Stimulated activated naive CD8-positive, alpha-beta T cell treated with anti-CD3 and anti-CD28 coated beads, Interleukin-15, Interleukin-2, amounts not matched to agents 100 ng/mL and 50 ng/mL, for 24 hours (primary cell): ENCODE data around the gene TTC9C.
"Not testable (repeated sequence)": the region's sequence is repeated elsewhere in the genome, so short reads cannot be mapped to it uniquely, and the experiment has no call there.

Source experiments
- H3K27ac Mint-ChIP-seq: one replicate; pipeline ENCODE4 v1.8.0; 2021; ENCODE audit warnings: mild to moderate bottlenecking, mixed read lengths
- H3K27me3 Mint-ChIP-seq: one replicate; pipeline ENCODE4 v1.8.0; 2021; ENCODE audit warnings: mixed read lengths
- H3K36me3 Mint-ChIP-seq: one replicate; pipeline ENCODE4 v1.8.0; 2021; ENCODE audit warnings: low read depth, mixed read lengths
- H3K4me1 Mint-ChIP-seq: one replicate; pipeline ENCODE4 v1.8.0; 2021; ENCODE audit warnings: low read depth, mixed read lengths
- H3K4me3 Mint-ChIP-seq: one replicate; pipeline ENCODE4 v1.8.0; 2021; ENCODE audit warnings: mild to moderate bottlenecking, mixed read lengths
- H3K9me3 Mint-ChIP-seq: one replicate; pipeline ENCODE4 v1.8.0; 2021; ENCODE audit warnings: mixed read lengths

The TTC9C gene

DNA sequence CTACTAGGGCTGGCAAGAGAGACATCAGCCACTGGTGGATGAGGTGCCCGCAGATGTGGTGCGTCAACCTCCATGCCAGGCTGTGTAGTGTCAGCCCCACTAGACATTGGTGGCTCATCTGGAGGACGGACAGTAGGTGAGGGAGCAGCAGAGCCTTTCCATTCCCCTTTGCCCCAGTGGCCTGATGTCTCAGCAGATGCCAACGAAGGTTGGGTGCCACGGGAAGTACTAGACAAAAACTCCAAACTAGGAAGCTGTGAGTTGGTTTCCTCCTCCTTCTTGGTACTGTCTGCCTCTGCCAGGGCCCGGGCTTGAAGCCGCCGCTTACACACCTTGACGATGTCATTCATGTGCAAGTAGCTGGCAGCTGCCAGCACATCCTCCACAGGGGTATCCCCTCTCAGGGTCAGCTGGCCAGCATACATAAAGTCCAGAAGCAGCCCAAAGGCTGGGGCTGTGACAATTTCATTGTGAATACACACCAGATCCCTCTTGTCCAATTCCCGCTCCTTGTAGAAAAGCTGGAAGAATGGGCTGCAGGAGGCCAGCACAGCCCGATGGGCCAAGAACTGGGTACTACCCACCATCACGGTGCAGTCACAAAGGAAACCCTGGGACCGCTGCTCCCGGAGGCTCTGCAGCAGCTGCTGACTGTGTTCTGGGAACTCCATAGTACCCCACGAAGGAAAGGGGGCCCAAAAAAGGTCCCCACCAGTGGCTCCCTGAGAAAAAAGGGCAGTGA is 24.9 kb downstream of the TTC9C start:
- H3K4me3 Mint-ChIP-seq = peak overlapping the region; percentile 99

DNA sequence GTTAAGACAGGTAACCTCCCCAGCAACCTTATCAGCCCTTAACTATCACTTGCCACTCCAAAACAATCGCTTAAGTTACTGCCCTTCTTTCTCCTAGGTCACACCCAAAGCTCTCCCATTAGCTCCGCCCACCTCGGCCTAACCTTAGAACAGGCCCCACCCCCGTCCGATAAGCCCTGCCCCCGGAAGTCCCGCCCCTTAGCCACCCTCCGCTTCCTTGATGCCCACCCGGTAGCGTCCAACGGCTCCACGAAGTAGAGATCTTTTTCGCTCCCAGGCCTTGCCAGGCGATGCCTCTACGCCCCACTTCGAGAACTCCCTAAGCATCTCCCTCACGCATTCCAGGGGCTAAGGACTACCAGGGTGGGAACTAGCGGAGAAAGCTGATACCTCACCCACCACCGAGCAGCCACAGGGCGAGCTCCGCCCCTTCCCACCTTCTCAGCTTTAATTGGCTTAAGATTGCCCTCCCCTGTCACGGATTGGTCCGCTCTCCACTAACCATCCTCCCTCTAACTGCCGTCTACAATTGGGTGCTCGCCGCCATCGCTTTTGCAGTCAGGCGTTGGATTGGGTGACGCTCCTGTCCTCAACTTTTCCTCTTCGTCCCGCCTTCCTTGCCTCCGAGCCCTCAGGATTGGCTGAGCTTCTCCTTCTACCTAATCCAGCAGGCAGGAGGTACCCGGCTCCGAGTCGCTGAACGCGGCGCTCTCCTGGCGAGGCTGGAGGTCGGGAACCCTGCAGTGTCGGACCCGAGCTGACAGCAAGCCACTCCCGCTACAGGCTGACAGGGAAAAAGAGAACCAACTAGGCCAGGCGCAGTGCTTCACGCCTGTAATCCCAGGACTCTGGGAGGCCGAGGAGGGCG is 25.7 kb downstream of the TTC9C start, which contains the start of gene ZBTB3:
Gene ZBTB3, minus strand, starts transcription at position 425 of the 868 bp plus-strand sequence. CDS start 496 bp downstream, outside the sequence.
- Mint-ChIP-seq H3K36me3 (peaks cover 5% of the 10 kb centered on the region), H3K4me3 (peak within 1 kb of the TSS; percentile 99), H3K4me1 (peaks cover 32% of the 10 kb centered on the region)

More for the DNA sequence above, 24.9 kb downstream of the TTC9C start:
- Mint-ChIP-seq H3K4me1 (peaks cover 35% of the 10 kb centered on the region), H3K9me3 (no peaks in the 10 kb centered on the region), H3K36me3 (peaks cover 5% of the 10 kb centered on the region), H3K27ac (peak overlapping the region; percentile 98), H3K27me3 (no peaks in the 10 kb centered on the region)

DNA sequence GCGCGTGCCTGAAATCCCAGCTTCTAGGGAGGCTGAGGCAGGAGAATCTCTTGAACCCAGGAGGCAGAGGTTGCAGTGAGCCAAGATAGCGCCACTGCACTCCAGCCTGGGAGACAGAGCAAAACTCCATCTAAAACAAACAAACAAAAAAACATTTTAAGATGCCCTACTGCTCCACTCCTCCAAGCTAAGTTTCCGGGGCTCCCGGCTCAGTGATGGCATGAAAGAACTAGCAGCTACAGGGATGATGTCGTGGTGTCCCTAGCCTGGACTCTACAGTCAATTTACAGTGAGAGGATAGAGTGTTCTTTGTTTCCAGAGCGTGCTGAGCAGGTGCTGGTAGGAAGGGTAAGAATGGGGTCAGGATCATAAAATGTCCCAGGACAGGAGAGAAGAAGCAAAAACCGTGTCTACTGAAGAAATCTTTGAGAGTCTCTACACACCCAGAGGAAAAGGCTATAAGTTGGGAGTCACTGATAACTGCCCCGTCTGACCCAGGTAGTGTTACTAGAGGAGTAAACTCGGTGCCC is 26.9 kb downstream of the TTC9C start:
- no peaks in the 10 kb centered on the region for H3K9me3 Mint-ChIP-seq
- peak overlapping the region; percentile 99 for H3K4me3 Mint-ChIP-seq
- no peak overlapping the region for H3K27ac Mint-ChIP-seq
- peaks cover 5% of the 10 kb centered on the region for H3K36me3 Mint-ChIP-seq
- H3K27me3 Mint-ChIP-seq = no peaks in the 10 kb centered on the region
- peaks cover 25% of the 10 kb centered on the region for H3K4me1 Mint-ChIP-seq

More for the DNA sequence above, 25.7 kb downstream of the TTC9C start, which contains the start of gene ZBTB3:
- no peaks in the 10 kb centered on the region for H3K27me3 Mint-ChIP-seq
- no peaks in the 10 kb centered on the region for H3K9me3 Mint-ChIP-seq
- peak within 1 kb of the TSS; percentile 98 for H3K27ac Mint-ChIP-seq

DNA sequence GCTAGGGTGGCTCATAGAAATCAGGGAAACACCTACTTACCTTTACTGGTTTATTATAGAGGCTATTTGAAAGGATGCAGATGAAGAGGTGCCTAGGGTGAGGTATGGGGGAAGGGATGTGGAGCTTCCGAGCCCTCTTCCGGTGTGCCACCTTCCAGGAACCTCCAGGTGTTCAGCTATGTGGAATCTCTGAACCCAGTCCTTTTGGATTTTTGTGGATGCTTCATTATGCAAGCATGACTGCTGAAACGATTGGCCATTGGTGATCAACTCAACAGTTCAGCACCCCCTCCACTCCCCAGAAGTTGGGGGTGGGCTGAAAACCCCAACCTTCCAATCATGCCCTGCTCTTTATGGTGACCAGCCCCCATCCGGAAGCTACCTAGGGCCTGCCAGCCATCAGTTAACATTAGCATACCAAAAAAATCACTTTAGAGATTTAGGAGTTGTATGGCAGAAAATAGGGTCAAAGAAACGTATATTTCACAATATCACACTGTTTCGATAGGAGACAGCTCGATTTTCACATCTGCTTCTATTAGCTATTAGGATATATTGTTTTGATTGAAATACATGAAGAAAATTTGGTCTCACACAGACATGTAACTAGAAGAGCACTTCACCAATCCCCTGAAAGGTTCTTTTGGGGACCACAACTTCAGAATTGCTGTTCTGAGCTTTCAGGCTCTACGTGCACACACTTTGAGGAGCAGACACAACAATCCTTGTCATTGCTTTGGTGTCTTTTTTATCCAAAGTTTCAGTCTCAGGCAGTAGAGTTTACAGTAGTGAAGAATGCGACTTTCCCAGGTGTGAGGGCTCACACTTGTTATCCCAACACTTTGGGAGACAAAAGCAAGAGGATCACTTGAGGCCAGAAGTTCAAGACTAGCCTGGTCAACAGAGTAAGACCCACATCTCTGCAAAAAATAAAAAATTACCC is 29.8 kb downstream of the TTC9C start:
- Mint-ChIP-seq H3K4me3 (no peak overlapping the region), H3K9me3 (no peaks in the 10 kb centered on the region), H3K27ac (no peak overlapping the region)

DNA sequence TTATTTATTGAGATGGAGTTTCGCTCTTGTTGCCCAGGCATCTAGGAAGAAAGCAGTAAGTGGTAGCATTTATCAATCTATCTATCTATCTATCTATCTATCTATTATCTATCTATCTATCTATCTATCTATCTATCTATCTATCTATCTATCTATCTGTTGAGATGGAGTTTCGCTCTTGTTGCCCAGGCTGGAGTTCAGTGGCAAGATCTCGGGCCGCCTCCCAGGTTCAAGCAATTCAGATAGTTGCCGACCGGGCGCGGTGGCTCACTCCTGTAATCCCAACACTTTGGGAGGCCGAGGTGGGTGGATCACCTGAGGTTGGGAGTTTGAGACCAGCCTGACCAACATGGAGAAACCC is 32.6 kb downstream of the TTC9C start:
- Mint-ChIP-seq H3K36me3 (peaks cover 27% of the 10 kb centered on the region), H3K4me1 (peaks cover 23% of the 10 kb centered on the region), H3K4me3 (peak overlapping the region; percentile 99), H3K27ac (peak overlapping the region; percentile 75)
- not testable (repeated sequence) for H3K9me3 Mint-ChIP-seq, H3K27me3 Mint-ChIP-seq

More for the DNA sequence above, 29.8 kb downstream of the TTC9C start:
- Mint-ChIP-seq H3K4me1 (peaks cover 28% of the 10 kb centered on the region), H3K27me3 (no peaks in the 10 kb centered on the region), H3K36me3 (peaks cover 12% of the 10 kb centered on the region)

DNA sequence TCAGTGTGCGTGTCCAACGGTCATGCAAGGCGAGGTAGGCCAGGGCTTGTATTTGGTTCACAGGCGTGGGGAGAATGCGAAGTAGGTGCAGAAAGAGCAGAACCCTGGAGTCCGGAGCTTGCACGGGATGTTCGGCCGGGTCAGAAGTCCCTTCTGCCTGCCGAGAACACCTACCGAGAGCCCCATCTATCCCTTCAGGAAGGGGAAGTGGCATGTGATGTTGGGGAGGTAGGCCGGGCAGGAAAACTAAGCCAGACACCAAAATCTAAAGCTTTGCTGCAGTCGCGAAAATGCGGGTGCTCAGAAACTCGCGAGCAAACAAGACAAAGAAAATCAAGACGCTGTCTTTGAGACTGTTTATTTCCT is 42.5 kb downstream of the TTC9C start:
- Mint-ChIP-seq H3K4me1 (peaks cover 28% of the 10 kb centered on the region), H3K36me3 (peaks cover 13% of the 10 kb centered on the region), H3K27me3 (no peaks in the 10 kb centered on the region), H3K4me3 (peak overlapping the region; percentile 88), H3K9me3 (no peaks in the 10 kb centered on the region), H3K27ac (peak overlapping the region; percentile 94)

DNA sequence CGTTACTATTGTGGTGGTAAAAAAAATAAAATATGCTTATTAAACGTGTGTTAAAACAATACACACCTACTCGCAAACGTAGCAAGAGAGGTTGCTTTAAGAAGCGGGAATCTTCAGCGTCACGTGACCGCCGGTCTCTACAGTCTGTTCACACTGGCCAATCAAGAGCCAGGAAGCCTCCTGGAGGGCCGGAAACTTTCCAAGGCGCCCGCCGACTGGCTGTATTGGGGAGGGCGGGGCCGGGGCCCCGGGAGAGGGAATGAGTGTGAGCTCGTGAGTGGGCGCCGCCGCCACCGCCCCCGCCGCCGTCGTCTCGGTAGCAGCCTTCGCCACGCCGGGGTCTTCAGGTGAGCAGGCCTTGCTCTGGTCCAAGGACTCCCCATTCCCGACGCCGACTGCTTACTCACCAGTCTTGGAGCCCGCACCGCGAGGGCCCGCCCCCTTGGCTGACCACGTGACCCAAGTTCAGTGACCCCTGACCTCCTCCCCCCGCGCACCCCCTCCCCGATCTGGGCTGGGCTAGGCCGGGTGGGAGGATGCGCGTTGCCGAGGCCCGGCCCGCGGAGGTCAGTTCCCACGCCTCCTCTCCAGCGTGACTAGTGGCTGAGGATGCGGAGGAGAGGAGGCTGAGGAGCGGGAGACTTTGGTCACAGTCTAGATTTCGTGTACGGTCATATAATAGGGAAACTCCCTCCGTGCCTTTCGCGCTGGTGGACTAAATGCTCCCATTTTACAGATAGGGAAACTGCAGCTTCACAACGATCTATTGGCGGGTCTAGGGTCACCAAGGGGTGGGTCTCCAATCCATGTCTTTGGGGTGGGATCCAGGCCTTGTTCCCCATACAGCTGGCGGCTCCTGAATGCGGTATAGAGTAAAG is 43.1 kb downstream of the TTC9C start, which contains the start of gene TAF6L:
Gene TAF6L, plus strand, starts transcription at position 253 of the 878 bp plus-strand sequence. CDS start 4,388 bp downstream, outside the sequence.
- Mint-ChIP-seq H3K27ac (peak within 1 kb of the TSS; percentile 94), H3K36me3 (peaks cover 13% of the 10 kb centered on the region), H3K4me1 (peaks cover 28% of the 10 kb centered on the region), H3K9me3 (no peaks in the 10 kb centered on the region), H3K27me3 (no peaks in the 10 kb centered on the region), H3K4me3 (peak within 1 kb of the TSS; percentile 88)

DNA sequence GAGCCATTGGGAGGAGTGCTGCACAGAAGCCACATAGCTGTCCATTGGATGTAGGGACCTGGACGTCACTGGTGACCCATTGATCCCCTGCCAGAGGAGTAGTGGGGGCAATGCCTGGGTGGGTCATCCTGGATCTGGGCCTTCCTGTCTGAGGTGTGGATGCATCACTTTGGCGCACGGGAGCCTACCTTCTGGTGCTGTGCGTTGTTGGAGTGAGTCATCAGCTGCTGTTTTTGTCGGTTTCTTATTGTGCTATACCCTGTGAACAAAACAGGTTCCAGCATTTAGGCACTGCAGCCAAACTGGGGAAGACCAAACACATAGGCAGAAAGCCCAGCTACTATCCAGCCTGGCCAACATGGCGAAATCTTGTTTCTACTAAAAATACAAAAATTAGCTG is 46.1 kb downstream of the TTC9C start:
- Mint-ChIP-seq H3K4me1 (peaks cover 41% of the 10 kb centered on the region), H3K27ac (no peak overlapping the region), H3K4me3 (no peak overlapping the region), H3K9me3 (no peaks in the 10 kb centered on the region), H3K27me3 (no peaks in the 10 kb centered on the region), H3K36me3 (peaks cover 21% of the 10 kb centered on the region)

DNA sequence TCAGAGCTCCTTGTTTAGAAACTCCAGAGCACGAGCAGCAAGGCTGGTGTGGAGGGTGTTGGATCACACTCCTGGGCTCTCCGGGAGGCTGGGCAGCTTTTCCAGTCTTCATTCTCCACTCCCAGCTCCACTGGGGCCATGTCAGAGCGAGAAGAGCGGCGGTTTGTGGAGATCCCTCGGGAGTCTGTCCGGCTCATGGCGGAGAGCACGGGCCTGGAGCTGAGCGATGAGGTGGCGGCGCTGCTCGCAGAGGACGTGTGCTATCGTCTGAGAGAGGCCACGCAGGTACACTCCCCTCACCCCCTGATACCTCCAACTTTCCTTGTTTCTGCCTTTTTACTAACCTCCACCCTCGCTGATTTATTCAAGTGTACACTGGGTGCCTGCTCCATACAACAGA is 47.4 kb downstream of the TTC9C start:
- no peak overlapping the region for H3K4me3 Mint-ChIP-seq
- H3K27me3 Mint-ChIP-seq = no peaks in the 10 kb centered on the region
- peaks cover 21% of the 10 kb centered on the region for H3K36me3 Mint-ChIP-seq
- peaks cover 29% of the 10 kb centered on the region for H3K4me1 Mint-ChIP-seq
- no peak overlapping the region for H3K27ac Mint-ChIP-seq
- H3K9me3 Mint-ChIP-seq = no peaks in the 10 kb centered on the region

DNA sequence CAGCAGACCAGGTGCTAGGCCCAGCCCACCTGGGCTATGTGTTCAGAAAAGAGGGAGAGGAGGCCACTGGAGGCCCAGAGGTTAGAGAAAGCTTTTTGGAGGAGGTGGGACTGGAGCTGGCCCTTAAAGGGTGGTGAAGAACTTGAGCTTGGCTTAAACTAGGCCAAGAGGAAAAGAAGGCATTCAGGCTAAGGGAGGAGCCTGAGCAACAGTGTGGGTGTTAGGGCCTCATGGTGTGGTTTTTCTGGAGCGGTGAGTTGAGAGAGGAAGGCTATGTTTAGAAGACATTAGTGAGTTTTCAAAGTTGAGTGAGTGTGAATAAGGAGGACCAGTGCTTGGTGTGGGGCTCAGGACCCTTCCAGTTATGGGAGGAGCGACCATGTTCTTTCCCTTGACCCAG is 49.1 kb downstream of the TTC9C start:
- peaks cover 21% of the 10 kb centered on the region for H3K4me1 Mint-ChIP-seq
- no peaks in the 10 kb centered on the region for H3K9me3 Mint-ChIP-seq
- no peak overlapping the region for H3K4me3 Mint-ChIP-seq
- H3K27ac Mint-ChIP-seq = peak overlapping the region; percentile 75
- H3K36me3 Mint-ChIP-seq = peaks cover 21% of the 10 kb centered on the region
- no peaks in the 10 kb centered on the region for H3K27me3 Mint-ChIP-seq

DNA sequence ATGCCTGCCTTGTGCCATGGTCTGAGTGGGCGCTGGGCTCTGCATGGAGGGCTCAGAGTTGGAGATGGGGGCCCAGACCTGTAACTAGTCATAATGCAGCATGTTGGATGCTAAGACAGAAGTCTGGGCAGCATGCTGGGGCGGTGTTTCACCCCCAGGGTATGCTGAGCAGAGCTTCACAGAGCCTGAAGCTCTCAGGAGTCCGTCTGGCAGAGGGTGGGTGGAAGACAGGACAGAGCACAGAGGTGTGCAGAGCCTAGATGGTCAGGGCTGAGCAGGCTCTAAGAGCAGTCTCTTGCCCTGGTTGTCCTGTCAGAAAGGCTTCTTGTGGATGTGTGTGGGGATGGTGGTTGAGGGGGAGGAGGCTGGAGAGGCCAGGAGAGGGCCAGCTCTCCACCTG is 50.2 kb downstream of the TTC9C start:
- H3K4me3 Mint-ChIP-seq = no peak overlapping the region
- peaks cover 28% of the 10 kb centered on the region for H3K36me3 Mint-ChIP-seq
- H3K27ac Mint-ChIP-seq = no peak overlapping the region
- no peaks in the 10 kb centered on the region for H3K9me3 Mint-ChIP-seq
- no peaks in the 10 kb centered on the region for H3K27me3 Mint-ChIP-seq
- H3K4me1 Mint-ChIP-seq = peaks cover 20% of the 10 kb centered on the region

DNA sequence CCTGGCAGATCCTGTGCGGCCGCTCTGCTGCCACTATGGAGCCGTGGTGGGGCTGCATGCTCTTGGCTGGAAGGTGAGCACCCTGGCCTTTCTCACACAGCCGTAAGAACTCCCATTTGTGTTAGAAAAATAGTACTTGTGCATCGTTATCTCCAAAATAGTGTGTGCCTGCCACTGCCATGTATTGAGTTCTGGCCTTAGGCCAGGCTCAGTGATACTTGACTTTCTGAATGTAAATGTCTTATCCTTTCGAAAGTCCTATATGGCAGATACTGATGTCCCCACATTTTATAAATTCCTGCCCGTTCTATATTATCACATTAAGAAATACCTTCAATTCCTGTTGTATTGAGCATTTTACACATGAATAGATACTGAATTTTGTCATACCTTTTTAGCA is 54.5 kb downstream of the TTC9C start:
- H3K4me3 Mint-ChIP-seq = no peak overlapping the region
- no peak overlapping the region for H3K27ac Mint-ChIP-seq
- peaks cover 18% of the 10 kb centered on the region for H3K4me1 Mint-ChIP-seq
- no peaks in the 10 kb centered on the region for H3K27me3 Mint-ChIP-seq
- H3K36me3 Mint-ChIP-seq = peaks cover 23% of the 10 kb centered on the region
- no peaks in the 10 kb centered on the region for H3K9me3 Mint-ChIP-seq

DNA sequence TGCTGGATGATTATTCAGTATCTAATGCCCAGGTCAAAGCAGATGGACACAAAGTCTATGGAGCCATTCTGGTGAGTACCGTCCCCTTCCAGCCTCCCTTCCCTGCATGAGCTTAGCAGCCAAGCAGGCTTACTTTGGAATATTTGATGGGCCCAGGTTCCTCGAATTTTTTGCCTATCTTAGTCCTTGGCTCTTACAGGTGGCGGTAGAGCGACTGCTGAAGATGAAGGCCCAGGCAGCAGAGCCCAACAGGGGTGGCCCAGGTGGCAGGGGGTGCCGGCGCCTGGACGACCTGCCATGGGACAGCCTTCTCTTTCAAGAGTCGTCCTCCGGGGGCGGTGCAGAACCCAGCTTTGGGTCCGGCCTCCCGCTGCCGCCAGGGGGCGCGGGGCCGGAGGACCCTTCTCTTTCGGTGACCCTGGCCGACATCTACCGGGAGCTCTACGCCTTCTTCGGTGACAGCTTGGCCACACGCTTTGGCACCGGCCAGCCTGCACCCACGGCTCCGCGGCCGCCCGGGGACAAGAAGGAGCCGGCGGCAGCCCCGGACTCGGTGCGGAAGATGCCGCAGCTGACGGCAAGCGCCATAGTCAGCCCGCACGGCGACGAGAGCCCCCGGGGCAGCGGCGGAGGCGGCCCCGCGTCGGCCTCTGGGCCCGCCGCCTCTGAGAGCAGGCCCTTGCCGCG is 58.2 kb downstream of the TTC9C start:
- Mint-ChIP-seq H3K4me1 (peaks cover 44% of the 10 kb centered on the region), H3K36me3 (peaks cover 45% of the 10 kb centered on the region), H3K27me3 (no peaks in the 10 kb centered on the region), H3K27ac (peak overlapping the region; percentile 92), H3K9me3 (no peaks in the 10 kb centered on the region), H3K4me3 (peak overlapping the region; percentile 87)
